Loucy (cell line): ENCODE data around the gene TRIM29.

Source experiments
- H2AFZ ChIP-seq: fragments of 200-600 bp; sonication (generic); 2 replicates; pipeline ENCODE4 v1.6.0; 2016; ENCODE audit warnings: antibody characterized with exemption, mild to moderate bottlenecking, low read length, moderate library complexity
- H3F3A ChIP-seq: fragments of 200-600 bp; 2 replicates; pipeline ENCODE4 v1.6.0; 2016; ENCODE audit warnings: antibody characterized with exemption, low read depth, mild to moderate bottlenecking
- H3K27me3 ChIP-seq: fragments of 200-600 bp; sonication (generic); 2 replicates; pipeline ENCODE4 v1.6.1; 2014; ENCODE audit warnings: low read length, mild to moderate bottlenecking; ENCODE audit not compliant: insufficient read depth, poor library complexity, severe bottlenecking
- H3K36me3 ChIP-seq: fragments of 200-600 bp; sonication (generic); 2 replicates; pipeline ENCODE4 v1.6.1; 2016; ENCODE audit warnings: low read length; ENCODE audit not compliant: insufficient read depth
- H3K4me1 ChIP-seq: fragments of 200-600 bp; sonication (generic); 2 replicates; pipeline ENCODE4 v1.5.1; 2014; ENCODE audit warnings: low read length, mild to moderate bottlenecking; ENCODE audit not compliant: insufficient read depth, poor library complexity, severe bottlenecking
- H3K4me2 ChIP-seq: fragments of 200-600 bp; sonication (generic); 2 replicates; pipeline ENCODE4 v1.6.0; 2014; ENCODE audit warnings: antibody characterized with exemption, low read length, low read depth, mild to moderate bottlenecking; ENCODE audit not compliant: poor library complexity, severe bottlenecking
- H3K4me3 ChIP-seq: fragments of 200-600 bp; sonication (generic); 2 replicates; pipeline ENCODE4 v1.5.1; 2014; ENCODE audit warnings: low read length, mild to moderate bottlenecking, mixed read lengths; ENCODE audit not compliant: poor library complexity, severe bottlenecking
- H3K79me2 ChIP-seq: fragments of 200-600 bp; sonication (generic); 2 replicates; pipeline ENCODE4 v1.6.1; 2014; ENCODE audit warnings: low read length; ENCODE audit not compliant: insufficient read depth
- H3K9ac ChIP-seq: fragments of 200-600 bp; sonication (generic); 2 replicates; pipeline ENCODE4 v1.6.0; 2014; ENCODE audit warnings: mild to moderate bottlenecking, low read depth, low read length, moderate library complexity; ENCODE audit not compliant: poor library complexity, severe bottlenecking
- H3K9me2 ChIP-seq: fragments of 200-600 bp; sonication (generic); replicated peaks from 2 replicates; pipeline ENCODE4 v1.6.1; 2016; ENCODE audit warnings: low read depth, low read length, mixed read lengths
- H3K9me3 ChIP-seq: fragments of 200-600 bp; sonication (generic); 2 replicates; pipeline ENCODE4 v1.6.1; 2014; ENCODE audit warnings: mild to moderate bottlenecking, antibody characterized with exemption, low read length, low read depth; ENCODE audit not compliant: insufficient read depth
- H4K20me1 ChIP-seq: fragments of 200-600 bp; sonication (generic); 2 replicates; pipeline ENCODE4 v1.6.0; 2014; ENCODE audit warnings: antibody characterized with exemption, low read length, mild to moderate bottlenecking; ENCODE audit not compliant: insufficient read depth, poor library complexity, severe bottlenecking
- EZH2phosphoT487 ChIP-seq: fragments of 200-600 bp; IDR thresholded peaks from 2 replicates; pipeline ENCODE4 v1.6.1; 2018; ENCODE audit warnings: antibody characterized with exemption, mild to moderate bottlenecking, moderate library complexity, borderline replicate concordance
- TF ChIP-seq, protein P1 (sequence below): fragments of 200-600 bp; sonication (generic); conservative IDR thresholded peaks from 2 replicates; pipeline ENCODE4 v1.5.1; 2014; ENCODE audit warnings: mild to moderate bottlenecking, antibody characterized with exemption, low read length

The TRIM29 gene

DNA sequence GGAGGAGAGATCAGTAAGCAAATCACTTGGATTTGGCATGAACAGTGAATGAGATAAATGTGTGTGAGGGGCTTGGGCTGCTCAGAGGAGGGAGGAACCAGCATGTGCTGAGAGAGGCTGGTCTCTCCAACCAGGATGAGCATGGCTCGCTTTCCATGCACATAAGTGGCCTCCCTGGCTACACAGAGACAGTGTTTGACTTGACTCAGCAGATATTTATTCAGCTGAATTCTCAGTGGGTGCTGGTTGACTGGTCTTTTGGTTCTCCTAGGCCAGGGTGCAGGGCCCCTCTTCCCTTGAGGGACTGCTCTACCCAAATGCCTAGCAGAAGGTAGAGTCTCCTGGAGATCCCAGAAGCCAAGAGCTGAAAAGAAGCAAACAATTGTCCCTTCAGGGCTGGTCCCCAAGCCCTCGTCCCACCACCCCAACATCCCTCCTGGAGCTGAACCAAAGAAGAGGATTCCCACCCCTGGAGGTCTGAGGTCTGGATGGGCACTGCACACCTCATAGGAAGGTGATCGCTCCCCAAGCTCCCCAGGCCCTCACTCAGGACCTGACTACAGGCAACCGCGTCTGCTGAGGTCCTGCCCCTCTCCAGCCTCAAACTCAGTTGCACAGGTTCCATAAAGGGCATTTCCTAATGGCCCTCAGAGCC lies 3.3 kb upstream of the TRIM29 start:
- Histone ChIP-seq H3K4me1 (no peaks in the 10 kb centered on the region), H3K9me3 (no peaks in the 10 kb centered on the region), H3K36me3 (no peaks in the 10 kb centered on the region), H4K20me1 (no peaks in the 10 kb centered on the region), H3K9ac (no peak overlapping the region), H3K4me3 (no peak overlapping the region), H3K27me3 (peaks cover 4% of the 10 kb centered on the region), H3F3A (no peaks in the 10 kb centered on the region), H3K4me2 (no peak overlapping the region), H2AFZ (no peak overlapping the region), H3K9me2 (no peaks in the 10 kb centered on the region), H3K79me2 (no peaks in the 10 kb centered on the region)
- TF ChIP-seq EZH2phosphoT487: no peak
- TF ChIP-seq, protein P1, sequence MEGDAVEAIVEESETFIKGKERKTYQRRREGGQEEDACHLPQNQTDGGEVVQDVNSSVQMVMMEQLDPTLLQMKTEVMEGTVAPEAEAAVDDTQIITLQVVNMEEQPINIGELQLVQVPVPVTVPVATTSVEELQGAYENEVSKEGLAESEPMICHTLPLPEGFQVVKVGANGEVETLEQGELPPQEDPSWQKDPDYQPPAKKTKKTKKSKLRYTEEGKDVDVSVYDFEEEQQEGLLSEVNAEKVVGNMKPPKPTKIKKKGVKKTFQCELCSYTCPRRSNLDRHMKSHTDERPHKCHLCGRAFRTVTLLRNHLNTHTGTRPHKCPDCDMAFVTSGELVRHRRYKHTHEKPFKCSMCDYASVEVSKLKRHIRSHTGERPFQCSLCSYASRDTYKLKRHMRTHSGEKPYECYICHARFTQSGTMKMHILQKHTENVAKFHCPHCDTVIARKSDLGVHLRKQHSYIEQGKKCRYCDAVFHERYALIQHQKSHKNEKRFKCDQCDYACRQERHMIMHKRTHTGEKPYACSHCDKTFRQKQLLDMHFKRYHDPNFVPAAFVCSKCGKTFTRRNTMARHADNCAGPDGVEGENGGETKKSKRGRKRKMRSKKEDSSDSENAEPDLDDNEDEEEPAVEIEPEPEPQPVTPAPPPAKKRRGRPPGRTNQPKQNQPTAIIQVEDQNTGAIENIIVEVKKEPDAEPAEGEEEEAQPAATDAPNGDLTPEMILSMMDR: no peak

DNA sequence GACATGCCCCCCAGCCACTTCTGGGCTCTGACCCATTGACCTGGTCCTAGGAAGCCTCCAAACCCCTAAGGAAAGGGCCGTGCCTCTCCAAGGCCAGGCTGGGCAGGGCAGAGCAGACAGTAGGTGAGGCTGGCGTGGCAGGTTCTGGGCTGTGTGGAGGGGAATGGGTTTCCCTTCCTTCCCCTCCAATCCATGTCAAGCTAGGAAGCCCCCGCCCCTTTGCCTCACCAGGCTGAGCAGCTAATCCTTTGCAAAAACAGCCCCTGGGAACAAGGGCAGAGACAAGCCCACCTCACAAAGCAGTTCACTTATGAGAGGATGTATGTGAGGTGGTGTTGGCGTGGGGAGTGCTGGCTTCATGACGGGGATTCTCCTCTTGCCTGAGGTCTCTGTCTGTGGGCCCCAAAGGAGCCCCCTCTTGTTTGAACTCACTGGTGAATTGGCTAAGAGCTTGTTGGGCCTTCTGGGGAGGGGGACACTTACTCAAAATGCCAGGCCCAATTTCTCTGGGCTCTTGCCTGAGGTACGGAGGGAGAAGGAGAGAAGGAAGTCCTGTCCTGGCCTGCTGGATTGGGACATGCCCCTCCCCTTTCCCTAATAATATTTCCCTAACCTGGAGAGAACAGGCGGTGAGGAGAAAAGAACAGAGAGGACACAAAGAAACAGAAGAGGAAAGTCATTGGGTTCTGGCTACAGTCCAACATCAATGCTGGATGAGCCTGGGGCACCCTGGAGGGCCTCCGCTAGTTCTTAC lies 1.6 kb upstream of the TRIM29 start:
- no peak overlapping the region for H3K4me2 ChIP-seq
- H3K9me2 ChIP-seq: no peaks in the 10 kb centered on the region
- H3K4me3 ChIP-seq: no peak overlapping the region
- no peaks in the 10 kb centered on the region for H3K27me3 ChIP-seq
- no peaks in the 10 kb centered on the region for H3K4me1 ChIP-seq
- no peak for TF ChIP-seq EZH2phosphoT487
- TF ChIP-seq, protein P1: no peak
- no peaks in the 10 kb centered on the region for H3F3A ChIP-seq
- no peak overlapping the region for H2AFZ ChIP-seq
- H3K9ac ChIP-seq: no peak overlapping the region
- H4K20me1 ChIP-seq: no peaks in the 10 kb centered on the region
- H3K36me3 ChIP-seq: no peaks in the 10 kb centered on the region
- H3K79me2 ChIP-seq: no peaks in the 10 kb centered on the region
- no peaks in the 10 kb centered on the region for H3K9me3 ChIP-seq

DNA sequence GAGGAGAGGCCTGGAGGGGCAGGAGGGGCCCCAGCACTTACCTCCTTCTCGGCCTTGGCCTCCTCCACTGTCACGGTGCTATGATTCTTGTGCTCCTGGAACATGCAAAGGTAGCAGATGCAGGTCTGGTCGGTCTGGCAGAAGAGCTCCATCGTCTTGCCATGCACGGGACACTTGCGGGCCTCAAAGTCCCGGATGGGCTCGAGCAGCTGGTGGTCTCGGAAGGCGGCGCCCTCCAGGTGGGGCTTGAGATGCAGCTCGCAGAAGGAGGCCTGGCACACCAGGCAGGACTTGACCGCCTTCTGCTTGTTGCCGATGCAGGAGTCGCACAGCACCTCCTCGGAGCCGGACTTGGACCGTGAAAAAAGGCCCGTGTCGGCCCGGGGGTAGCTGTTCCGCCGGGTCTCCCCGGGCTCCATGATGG lies 714 bp downstream of the TRIM29 start:
- Histone ChIP-seq H3K4me3 (no peak overlapping the region), H3K36me3 (no peaks in the 10 kb centered on the region), H3K4me1 (no peaks in the 10 kb centered on the region), H3K9me2 (no peaks in the 10 kb centered on the region), H3K27me3 (no peaks in the 10 kb centered on the region), H3K9ac (no peak overlapping the region), H2AFZ (no peak overlapping the region), H3K4me2 (no peak overlapping the region), H3K9me3 (no peaks in the 10 kb centered on the region), H4K20me1 (no peaks in the 10 kb centered on the region), H3F3A (no peaks in the 10 kb centered on the region), H3K79me2 (no peaks in the 10 kb centered on the region)
- TF ChIP-seq, protein P1: no peak
- no peak for TF ChIP-seq EZH2phosphoT487
